BJ (cell line): ENCODE data around the gene ALCAM. TPM values are rescaled to one million over a fixed set of nuclear protein-coding genes. Genes with fewer than 3 reads are reported as not detected.

ENCODE experiments used
- CTCF ChIA-PET: fragments of 350-600 bp; formaldehyde crosslinking; extraction: SDS; loops from one replicate; lab custom pipeline; 2021; ENCODE audit warnings: antibody characterized with exemption, inconsistent platforms; lab: Yijun Ruan, JAX
- POLR2A ChIA-PET: fragments of 300-600 bp; sonication (Branson Sonifier 250); formaldehyde crosslinking; extraction: SDS; loops from one replicate; lab custom pipeline; 2021; ENCODE audit warnings: antibody characterized with exemption; lab: Charles Lee
- DNase-seq: peaks from one replicate; pipeline ENCODE4 v3.0.0-alpha.2; 2011; ENCODE audit warnings: low read depth
- H3K27me3 ChIP-seq: 2 replicates; pipeline ENCODE4 v1.6.0; 2011; ENCODE audit warnings: low read length; ENCODE audit not compliant: control insufficient read depth, insufficient read depth
- H3K36me3 ChIP-seq: 2 replicates; pipeline ENCODE4 v1.5.1; 2011; ENCODE audit warnings: low read length; ENCODE audit not compliant: control insufficient read depth, insufficient read depth
- H3K4me3 ChIP-seq: 2 replicates; pipeline ENCODE4 v1.5.1; 2011; ENCODE audit warnings: low read depth, mild to moderate bottlenecking, control low read depth, low read length
- CTCF ChIP-seq: IDR thresholded peaks from 2 replicates; pipeline ENCODE4 v1.5.1; 2011; ENCODE audit warnings: low read depth, mild to moderate bottlenecking, control low read depth, inconsistent platforms, low read length, moderate library complexity; ENCODE audit not compliant: insufficient read depth
- polyA minus RNA-seq: library from RNA; depleted of rRNA, polyadenylated mRNA; stranded (reverse); fragments of >200 nt; gene quantifications from 2 replicates; pipeline ENCODE4 v1.2.3, GENCODE V29; 2011; rRNA and poly(A)+ RNA removed
- polyA plus RNA-seq: library from polyadenylated mRNA; depleted of rRNA; stranded (reverse); fragments of >200 nt; gene quantifications from 2 replicates; pipeline ENCODE4 v1.2.3, GENCODE V29; 2011; rRNA removed

Gene ALCAM
- polyA plus RNA-seq (89.5 and 157 TPM in 2 replicates), polyA minus RNA-seq (50.5 and 55.6 TPM in 2 replicates)

GRCh38 chr3:105366326-105367062 lies at the start of gene ALCAM:
Gene ALCAM, plus strand, starts transcription at chr3:105366909.
- Histone ChIP-seq H3K4me3 (peak within 1 kb of the TSS; percentile 68), H3K36me3 (no peaks in the 10 kb centered on the region), H3K27me3 (no peaks in the 10 kb centered on the region)
- peak; percentile 75 for TF ChIP-seq CTCF
- ChIA-PET POLR2A (interaction anchor here (0.5 to 0.7 kb wide), 2 partner anchors 481 to 704 kb away, joined by 3 to 6 read pairs; no protein-coding TSS in a partner anchor), CTCF (interaction anchor here (0.7 to 4.7 kb wide), 15 partner anchors 10 to 802 kb away, joined by 3 to 30 read pairs (median 4); no protein-coding TSS in a partner anchor)
- peak; percentile 91 for DNase-seq

- ChIA-PET POLR2A (no interaction called here), CTCF (no interaction called here)
- TF ChIP-seq CTCF, result no peak
- no peak for DNase-seq
- H3K27me3 ChIP-seq, result no peaks in the 10 kb centered on the region
- no peaks in the 10 kb centered on the region for H3K36me3 ChIP-seq
- no peak overlapping the region for H3K4me3 ChIP-seq
Observed at GRCh38 chr3:105317841-105318240, 48.9 kb upstream of the ALCAM start.

GRCh38 chr3:105322570-105323273 lies 44.0 kb upstream of the ALCAM start:
- DNase-seq, result no peak

GRCh38 chr3:105323274-105323599 lies 43.5 kb upstream of the ALCAM start:
- no peaks in the 10 kb centered on the region for H3K27me3 ChIP-seq
- DNase-seq, result no peak
- no peaks in the 10 kb centered on the region for H3K36me3 ChIP-seq
- TF ChIP-seq CTCF, result no peak
- ChIA-PET POLR2A (no interaction called here), CTCF (no interaction called here)
- H3K4me3 ChIP-seq, result no peak overlapping the region

More at GRCh38 chr3:105322570-105323273, 44.0 kb upstream of the ALCAM start:
- H3K36me3 ChIP-seq, result no peaks in the 10 kb centered on the region
- H3K4me3 ChIP-seq, result no peak overlapping the region
- no peak for TF ChIP-seq CTCF
- H3K27me3 ChIP-seq, result no peaks in the 10 kb centered on the region
- CTCF ChIA-PET, result no interaction called here
- POLR2A ChIA-PET, result no interaction called here

- no peaks in the 10 kb centered on the region for H3K36me3 ChIP-seq
- no peaks in the 10 kb centered on the region for H3K27me3 ChIP-seq
- CTCF ChIA-PET, result interaction anchor here (0.7 kb wide), 1 partner anchor 8 kb away, joined by 3 read pairs; no protein-coding TSS in a partner anchor
- no peak for DNase-seq
- TF ChIP-seq CTCF, result no peak
- no peak overlapping the region for H3K4me3 ChIP-seq
- POLR2A ChIA-PET, result no interaction called here
Observed at GRCh38 chr3:105324951-105325350, 41.8 kb upstream of the ALCAM start.
